Amniotic epithelial cell (primary cell): Measurements from ENCODE around the gene PLD5.
"Not testable (repeated sequence)": the region's sequence is repeated elsewhere in the genome, so short reads cannot be mapped to it uniquely, and the experiment has no call there.

Source experiments
- DNase-seq: peaks from one replicate; pipeline ENCODE4 v3.0.0-alpha.2; 2010; ENCODE audit warnings: low read depth

The PLD5 gene

DNA sequence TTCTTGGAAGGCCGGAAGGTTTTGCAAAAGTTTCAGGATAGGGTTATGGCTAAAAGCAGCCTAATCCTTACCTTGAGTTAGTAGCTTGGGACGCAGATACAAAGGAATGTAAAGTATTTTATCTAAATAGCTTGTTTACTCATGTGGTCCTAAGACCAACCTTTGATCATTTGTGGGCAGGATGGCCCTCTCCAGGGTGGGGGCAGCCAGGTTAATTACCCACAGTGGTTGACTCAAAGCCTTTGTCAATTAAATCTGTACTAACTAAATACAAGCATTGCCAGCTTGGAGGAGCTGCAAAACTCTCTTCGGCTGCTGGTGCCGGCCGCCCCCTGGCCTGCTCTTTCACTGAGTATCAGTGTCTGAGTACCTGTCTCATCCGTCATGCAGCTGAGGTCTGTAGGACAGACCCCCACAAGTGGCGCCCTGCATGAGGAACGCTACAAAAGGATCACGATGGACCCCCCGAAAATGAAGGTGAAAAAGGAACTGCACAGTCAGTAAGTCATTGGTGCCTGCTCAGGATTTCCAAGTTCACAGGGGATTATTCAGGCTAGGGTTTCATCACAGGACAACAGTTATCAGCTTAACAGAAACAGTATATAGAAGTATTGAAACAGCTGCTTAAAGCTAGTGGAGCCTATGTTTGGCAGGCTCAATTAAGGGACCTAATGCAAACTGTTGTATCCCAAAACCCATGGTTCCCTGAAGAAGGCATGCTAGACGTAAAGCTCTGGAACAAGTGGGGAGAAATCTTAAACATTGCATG, 313.1 kb downstream of the PLD5 start:
- no peak for DNase-seq

DNA sequence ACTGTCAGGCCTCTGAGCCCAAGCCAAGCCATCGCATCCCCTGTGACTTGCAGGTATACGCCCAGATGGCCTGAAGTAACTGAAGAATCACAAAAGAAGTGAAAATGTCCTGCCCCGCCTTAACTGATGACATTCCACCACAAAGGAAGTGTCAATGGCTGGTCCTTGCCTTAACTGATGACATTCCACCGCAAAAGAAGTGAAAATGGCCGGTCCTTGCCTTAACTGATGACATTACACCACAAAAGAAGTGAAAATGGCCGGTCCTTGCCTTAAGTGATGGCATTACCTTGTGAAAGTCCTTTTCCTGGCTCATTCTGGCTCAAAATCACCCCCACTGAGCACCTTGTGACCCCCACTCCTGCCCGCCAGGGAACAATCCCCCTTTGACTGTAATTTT, 314.2 kb downstream of the PLD5 start:
- DNase-seq: not testable (repeated sequence)

DNA sequence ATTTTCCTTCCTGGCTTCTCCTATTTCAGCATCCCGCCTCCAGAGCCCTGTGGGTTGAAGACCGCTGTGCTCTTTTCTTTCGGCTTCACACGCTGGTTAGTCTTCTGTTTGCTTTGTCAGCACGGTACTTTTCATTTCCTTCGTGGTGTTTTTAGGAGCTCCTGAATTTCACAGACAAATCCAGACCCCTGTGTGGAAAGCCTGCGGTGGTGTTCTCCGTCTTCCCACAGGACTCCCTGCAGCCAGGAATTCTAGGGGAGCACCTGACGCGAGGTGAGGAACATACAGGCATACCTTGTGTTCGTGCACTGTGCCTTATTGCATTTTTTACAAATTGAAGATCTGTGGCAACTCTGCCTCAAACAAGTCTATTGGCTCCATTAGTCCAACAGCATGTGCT, 315.4 kb downstream of the PLD5 start:
- DNase-seq: no peak

DNA sequence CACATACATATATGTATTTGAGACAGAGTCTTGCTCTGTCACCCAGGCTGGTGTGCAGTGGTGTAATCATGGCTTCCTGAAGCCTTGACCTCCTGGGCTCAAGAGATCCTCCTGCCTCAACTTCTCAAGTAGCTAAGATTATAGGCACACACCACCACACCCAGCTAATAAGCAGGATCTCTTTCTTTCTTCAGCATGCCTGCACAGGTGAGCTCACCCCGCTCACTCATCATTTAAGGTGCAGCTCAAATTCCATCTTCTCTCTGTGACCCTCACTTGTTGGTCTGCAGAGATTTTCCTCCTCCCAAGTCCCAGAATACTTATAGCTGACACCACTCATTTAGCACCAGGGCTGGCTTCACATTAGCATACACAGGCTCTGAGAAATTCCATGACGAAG, 316.5 kb downstream of the PLD5 start:
- DNase-seq: no peak

DNA sequence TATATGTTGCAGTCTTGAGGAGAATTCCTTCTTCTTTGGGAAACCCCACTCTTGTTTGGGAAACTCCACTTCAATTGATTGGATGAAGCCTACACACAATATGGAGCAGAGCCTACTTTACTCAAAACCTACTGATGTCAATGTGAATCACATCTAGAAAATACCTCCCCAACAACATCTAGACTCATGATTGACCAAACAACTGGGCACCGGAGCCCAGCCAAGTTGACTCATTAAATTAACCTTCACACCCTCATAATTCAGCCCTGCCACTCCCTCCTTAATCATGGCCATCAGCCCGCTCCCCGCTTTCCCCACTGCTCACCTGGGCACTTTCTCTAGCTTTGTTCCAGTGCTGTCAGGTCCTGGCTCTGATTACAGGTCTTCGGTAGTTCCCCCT, 317.5 kb downstream of the PLD5 start:
- no peak for DNase-seq

DNA sequence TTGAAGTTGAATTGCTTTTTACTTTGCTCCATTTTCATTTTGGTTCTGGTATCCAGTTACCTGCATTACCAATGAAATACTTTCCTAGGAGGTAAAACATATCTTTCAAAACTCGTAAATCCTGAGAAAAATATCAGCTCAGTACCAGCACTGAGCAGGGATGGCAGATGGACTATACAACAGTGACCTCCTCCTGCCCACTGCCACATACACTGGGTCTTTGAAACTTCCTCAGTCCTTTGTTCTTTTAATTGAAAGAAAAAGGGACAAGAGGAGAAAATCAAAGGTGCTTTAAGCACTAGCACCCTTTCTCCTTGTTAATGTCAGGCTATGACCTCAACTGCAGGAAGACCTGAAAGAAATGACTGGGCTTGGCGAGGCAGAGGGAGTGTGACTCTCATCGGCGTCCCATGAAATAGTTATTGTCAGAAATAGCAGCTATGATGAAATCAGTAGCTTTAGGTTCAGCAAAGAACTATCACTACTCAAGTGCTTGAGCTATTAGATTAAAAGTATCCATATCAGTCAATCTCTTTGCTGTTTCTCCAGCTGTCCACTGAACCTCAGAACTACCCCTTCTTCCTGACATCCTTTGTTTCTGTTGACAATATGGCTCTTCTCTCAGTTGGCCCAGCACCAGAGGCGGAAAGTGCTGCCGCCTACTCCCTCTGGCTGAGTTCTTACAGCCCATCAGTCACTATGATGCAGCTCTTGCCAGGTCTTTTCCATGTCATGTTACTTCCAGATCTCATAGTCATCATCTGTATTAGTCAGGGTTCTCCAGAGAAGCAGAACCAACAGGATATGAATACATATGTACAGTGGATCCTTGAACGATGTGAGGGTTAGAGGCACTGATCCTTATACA, 318.6 kb downstream of the PLD5 start:
- peak; percentile 29 for DNase-seq

DNA sequence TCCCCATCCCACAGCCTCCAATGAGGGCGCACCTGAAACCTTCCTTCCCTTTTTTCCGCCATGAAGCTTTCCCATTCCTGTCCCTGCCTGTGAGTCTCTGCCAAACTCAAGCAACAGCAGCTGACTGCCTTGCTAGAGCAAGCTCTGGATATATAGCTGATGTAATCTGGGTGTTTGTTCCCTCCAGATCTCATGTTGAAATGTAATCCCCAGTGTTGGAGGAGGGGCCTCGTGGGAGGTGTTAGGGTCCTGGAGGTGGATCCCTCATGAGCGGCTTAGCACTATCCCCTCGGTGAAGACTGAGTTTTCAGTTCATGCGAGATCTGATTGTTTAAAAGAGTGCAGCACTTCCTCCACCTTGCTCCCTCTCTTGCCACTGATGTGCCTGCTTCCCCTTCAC, 321.2 kb downstream of the PLD5 start:
- no peak for DNase-seq

DNA sequence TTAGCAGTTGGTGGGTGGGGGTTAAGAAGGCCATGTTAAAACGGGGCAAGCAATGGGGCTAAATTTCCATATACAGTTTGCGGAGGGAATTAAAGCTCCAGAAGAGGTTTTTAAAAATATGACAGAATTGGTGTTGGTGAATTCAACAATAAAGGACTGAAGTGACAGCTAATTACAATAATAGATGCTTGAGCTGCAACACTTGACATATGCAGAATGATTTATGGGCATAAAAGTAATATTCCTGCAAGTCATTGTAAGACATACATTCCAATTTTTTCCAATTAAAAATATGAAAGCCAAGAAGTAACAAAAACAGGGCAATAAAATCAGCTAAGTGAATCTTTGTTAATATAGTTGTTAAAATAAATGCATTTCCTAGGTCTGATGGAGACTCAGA, 323.4 kb downstream of the PLD5 start:
- no peak for DNase-seq

DNA sequence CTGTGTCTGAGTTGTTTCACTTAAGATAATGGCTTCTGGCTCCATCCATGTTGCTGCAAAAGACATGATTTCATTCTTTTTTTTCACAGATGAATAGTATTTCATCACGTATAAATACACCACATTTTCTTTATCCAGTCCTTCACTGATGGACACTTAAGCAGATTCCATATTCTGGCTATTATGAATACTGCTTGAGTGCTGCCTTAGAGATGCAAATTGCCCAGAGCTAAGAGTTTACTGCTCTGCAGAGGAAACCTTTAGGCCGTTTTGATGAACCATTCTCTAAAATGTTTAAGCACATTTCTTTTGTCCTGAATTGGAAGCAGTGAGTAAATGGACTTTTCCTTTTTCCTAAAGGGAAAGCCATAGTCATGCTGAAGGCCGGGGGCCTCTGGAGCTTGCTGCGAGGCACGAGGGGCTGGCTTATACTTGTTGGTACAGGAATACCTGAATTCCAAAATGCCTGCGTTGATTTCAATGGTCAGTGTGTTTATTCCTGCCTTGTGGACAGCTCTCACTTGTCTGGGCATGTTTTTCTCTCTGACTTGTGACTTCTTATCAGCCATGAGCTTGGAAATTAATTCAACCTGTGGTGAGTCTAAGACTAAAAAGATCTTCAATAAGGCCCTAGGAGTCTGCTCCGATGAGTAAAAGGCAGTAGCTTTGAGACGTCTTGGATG, 324.6 kb downstream of the PLD5 start:
- DNase-seq: no peak

DNA sequence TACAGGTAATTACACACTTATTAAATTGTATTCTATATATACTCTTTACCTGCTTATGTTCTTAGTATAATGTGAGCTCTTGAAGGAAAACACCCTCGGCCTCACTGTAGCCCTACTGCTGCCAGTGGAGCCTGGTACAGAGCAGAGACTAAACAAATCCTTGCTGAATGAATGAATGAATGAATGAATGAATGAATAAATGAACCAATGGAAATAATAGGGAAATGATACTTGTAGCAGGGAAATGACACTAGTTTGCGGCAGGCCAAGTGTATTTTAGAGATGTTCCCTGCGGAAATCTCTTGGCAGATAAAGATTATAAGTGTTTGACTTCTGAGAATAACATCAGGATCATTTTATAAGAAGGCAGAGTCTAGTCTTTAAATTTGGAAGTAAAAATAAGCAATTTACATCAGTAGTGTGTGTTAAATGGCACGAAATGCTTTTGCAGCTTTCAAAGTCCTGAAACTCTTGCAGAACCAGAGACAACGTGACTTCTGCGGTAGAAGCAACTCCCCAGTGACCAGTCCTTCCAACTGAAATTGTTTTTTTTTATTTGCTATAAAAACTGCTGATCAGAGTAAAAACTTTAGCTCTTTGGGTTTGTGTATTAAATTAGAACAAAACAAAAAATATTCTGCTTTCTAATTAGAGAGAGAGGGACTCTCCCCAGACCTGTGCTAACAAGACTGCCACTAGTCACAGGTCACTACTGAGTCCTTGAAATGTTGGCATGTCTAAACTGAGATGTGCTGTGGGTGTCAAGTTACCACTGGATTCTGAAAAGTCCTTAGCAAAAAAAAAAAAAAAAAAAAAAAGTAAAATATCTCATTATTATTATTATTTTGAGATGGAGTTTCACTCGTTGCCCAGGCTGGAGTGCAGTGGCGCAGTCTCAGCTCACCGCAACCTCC, 326.3 kb downstream of the PLD5 start:
- no peak for DNase-seq

DNA sequence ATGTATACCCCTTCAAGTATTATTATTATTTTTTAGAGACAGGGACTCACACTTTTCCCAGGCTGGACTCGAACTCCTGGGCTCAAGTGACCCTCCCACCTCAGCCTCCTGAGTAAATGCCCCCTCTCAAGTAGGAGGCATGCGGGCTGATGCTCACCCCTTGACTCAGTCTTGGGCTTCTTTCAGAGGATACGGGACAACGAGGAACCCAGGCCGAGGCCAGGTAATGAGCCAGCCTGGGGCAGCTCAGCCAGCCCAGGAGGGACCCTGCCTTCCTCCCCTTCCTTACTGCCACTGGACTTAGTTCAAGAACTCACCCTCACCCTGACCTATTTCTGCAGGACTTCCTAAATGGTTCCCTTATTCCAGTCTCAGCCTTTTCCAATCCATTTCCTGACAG, 327.6 kb downstream of the PLD5 start:
- no peak for DNase-seq

DNA sequence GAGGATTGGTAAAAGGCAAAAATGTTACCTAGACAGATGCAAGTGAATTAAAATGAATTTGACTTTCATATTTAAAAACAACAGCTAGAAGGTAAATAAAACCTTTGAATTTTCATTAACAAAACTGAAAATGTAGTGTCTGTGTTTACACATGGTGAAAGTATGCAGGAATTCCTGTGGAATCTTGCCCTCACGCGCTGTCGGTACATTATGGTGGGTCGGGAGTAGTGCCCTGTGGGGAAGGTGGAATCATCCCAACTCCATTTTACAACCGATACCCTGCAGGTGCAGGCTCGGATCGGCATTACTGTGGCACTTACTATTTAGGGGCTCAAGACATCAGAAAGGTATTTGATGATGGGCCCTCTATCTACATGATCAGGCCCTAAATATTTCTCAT, 328.4 kb downstream of the PLD5 start:
- no peak for DNase-seq

DNA sequence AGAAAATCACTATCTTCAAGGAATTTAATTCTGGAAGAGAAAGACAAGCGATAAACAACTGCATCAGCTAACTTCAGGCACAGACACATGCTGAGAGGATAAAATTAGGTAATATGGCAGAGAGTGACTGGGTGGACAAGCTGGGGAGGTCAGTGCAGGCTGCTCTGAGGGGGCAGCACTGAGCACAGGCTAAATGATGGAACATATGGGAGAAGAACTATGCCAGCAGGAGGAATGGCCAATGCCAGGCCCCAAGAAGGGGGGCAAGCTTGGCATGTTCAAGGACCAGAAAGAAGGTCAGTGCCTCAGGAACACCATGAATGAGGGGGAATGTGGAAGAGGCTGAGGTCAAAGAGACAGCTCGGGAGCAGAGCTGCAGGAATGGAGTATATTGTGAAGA, 334.9 kb downstream of the PLD5 start:
- DNase-seq: no peak

DNA sequence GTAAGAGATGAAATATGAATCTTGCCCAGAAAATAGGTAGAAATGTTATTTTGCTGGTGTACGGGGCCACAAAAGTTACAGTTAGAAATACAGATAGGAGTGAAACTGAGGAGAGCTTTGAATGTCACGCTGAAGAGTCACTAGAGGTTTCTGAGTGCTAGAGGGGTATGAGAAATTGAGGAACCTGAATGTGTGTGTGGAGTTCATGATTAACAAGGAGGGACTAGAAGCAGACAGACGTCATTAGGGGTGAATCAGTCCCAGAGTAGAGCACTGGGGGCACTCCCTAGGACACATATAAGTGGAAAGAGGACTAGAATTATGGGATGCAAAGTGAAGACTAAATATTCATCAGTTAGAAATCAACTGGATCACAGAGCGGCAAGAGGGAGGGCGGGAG, 336.7 kb downstream of the PLD5 start:
- no peak for DNase-seq

DNA sequence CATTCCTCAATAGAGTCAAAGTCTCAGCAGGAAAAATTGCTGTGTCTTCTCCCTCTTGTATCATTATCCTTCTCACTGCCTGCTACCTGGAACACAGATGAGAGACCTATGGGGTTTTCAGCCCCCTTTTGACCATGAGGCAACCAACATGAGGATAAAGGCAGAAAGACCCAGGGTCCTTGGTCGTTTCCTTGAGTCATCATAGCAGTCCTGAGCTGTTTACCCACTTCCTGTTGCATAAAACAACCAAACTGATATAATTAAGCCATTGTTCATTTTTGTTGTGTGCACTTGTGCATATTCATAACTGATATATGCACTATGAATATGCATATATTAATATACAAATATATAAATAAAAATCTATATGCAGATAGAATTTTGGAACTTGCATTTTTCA, 337.3 kb downstream of the PLD5 start:
- no peak for DNase-seq

DNA sequence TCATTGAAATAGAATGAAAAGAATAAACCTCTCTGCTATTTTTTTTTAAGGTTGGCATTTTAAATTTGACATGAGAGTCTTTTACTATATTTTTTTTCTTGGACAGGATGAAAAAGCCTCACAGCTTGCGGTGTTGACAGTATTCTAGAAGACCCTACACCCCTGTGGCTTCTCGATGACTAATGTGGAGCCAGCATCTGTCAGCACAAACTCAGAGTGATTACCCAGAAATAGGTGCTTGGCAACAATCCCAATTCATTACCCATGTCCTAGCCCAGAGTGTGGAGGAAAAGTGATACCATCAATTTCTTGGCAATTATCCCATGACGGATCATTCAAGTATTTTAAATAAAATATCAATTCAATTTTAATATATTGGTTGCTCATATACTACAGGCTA, 338.8 kb downstream of the PLD5 start:
- DNase-seq: no peak

DNA sequence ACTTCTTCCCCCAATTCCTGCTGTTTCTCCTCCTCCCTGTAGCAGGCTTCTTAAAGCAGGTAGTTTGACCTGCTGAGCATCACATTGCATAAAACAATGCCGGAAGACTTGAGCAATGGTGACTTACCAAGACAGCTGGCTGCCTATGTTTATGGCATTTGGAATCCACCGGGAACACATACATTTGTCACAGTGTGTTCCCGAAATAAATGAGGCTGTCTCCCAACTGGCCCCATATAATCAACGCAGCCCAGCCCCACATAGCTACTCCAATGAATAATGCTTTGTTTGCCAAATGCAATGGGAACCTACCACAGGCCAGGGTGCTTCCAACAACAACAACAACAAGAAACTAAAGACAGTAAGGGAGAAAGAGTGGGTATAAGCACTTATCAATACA, 339.5 kb downstream of the PLD5 start:
- DNase-seq: no peak

DNA sequence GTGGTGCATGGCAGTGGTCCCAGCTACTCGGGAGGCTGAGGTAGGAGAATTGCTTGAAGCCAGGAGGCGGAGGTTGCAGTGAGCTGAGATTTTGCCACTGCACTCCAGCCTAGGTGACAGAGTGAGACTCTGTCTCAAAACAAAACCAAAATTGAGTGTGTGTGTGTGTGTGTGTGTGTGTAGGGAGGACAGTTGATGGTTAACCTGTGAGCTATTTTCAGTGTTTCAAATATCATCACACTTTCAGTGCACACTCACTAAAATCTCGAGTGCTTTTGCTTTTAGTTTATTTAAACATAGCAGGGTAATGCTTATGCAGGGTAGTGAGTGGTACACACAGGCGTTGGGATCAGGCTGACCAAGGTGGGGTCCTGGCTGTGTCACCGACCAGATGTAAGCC, 344.7 kb downstream of the PLD5 start:
- DNase-seq: not testable (repeated sequence)

DNA sequence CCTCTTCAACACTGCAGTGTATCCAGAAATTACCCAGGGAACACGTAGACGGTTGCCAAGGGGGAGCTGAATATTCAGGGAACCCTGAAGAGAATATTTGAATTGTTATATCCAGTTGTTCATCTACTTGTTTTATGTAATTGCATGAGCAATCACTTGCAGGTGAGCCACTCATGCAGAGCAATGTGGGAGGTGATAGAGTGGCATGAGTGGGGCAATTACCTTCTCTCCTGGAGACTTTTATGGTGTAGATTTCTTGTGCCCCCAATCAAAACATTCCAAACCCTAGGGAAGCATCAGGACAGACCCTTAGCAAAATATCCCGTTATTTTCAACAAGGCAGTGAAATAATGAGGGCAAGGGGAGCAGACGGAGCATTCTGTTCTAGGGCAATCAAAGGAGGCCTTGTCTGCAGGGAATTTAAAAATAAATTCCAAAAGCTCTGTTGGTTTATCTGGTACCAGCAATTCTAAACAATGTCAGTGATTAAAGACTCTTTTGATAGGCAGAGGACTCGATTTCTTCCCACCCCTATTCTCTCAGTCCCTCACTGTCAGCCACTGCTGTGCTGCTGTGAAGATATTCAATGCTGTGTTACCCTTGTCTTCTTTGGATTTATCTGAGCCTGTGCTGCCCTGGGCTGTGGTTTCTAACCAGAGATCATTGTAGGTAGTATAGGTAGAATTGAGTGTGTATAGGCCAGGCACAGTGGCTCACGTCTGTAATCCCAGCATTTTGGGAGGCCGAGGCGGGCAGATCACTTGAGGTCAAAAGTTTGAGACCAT, 345.4 kb downstream of the PLD5 start:
- no peak for DNase-seq

DNA sequence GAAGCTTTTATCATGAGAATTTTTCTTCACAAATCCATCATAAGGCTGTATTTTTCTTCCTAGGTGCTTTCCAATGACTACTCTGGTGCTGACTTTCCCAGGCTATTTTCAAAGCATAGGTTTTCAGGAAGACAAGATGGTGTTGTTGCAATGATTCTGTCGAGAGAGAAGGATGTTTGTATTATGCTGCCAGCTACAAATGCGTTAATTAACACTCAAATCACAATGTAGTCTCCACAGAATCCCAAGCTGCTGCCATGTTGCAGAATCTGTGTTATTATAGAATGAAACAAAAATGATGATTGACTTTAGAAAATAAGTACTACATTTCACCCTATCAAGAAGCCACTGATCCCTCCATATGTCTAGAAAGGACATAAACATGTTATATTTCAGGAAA, 346.1 kb downstream of the PLD5 start:
- no peak for DNase-seq

DNA sequence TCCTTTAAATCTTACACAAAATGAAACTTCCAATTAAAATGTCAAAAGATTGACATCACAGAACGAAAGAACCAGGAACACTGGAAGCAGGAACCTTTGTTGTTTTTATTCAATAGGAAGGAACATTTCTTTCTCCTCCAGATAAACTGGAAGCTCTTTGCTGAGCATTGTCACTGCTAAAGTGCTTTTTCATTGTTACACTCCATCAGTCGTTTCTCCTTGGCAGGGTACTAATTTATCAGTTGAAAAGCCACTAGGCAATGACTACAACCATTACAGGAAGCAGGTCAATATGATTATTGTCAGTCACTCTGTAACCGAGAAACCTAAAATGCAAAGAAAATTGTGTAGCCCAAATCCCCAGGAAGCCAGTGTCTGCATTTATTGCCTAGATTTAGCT, 362.4 kb downstream of the PLD5 start:
- DNase-seq: no peak
